WI38 (cell line): ENCODE results near the gene ABCB11.
A peak's percentile ranks its signal among the peaks of the same experiment; 100 is the strongest.

Source experiments
- H3K4me3 ChIP-seq: 2 replicates; pipeline ENCODE4 v1.5.1; 2011; ENCODE audit warnings: low read depth, mild to moderate bottlenecking, control low read depth, low read length
- TF ChIP-seq, protein P1 (sequence below): IDR thresholded peaks from 2 replicates; pipeline ENCODE4 v1.5.1; 2012; ENCODE audit warnings: low read depth, mild to moderate bottlenecking, control low read depth, low read length

The ABCB11 gene

GRCh38 chr2:168912901-168913369 is 118.2 kb downstream of the ABCB11 start:
- TF ChIP-seq, protein P1, sequence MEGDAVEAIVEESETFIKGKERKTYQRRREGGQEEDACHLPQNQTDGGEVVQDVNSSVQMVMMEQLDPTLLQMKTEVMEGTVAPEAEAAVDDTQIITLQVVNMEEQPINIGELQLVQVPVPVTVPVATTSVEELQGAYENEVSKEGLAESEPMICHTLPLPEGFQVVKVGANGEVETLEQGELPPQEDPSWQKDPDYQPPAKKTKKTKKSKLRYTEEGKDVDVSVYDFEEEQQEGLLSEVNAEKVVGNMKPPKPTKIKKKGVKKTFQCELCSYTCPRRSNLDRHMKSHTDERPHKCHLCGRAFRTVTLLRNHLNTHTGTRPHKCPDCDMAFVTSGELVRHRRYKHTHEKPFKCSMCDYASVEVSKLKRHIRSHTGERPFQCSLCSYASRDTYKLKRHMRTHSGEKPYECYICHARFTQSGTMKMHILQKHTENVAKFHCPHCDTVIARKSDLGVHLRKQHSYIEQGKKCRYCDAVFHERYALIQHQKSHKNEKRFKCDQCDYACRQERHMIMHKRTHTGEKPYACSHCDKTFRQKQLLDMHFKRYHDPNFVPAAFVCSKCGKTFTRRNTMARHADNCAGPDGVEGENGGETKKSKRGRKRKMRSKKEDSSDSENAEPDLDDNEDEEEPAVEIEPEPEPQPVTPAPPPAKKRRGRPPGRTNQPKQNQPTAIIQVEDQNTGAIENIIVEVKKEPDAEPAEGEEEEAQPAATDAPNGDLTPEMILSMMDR, result no peak
- peak overlapping the region; percentile 34 for H3K4me3 ChIP-seq

- TF ChIP-seq, protein P1, result no peak
- H3K4me3 ChIP-seq, result no peak overlapping the region; the same call in 1 of the 2 replicates
Measured at GRCh38 chr2:168912466-168912865, 118.7 kb downstream of the ABCB11 start.

DNA sequence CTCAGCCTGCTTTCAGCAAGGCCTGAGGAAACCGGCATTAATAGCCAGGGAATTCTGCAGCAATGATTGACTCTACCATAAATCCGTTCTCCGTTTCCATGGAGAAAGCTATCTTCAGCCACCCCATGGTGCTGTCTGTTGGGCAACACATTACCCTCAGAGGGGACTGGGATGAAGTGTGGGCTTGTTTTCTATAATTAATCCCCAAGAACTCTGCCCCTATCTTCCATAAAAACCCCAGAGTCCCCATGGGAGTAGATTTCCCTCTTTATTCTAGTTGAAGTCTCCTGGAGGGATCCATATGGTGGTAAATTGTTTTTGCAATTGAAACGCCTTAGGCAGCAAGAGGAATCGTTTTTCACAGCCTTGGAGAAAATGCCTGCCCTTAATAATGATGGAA is 120.8 kb downstream of the ABCB11 start:
- no peak overlapping the region for H3K4me3 ChIP-seq
- TF ChIP-seq, protein P1, result no peak

GRCh38 chr2:168907940-168908662 is 123.0 kb downstream of the ABCB11 start:
- TF ChIP-seq, protein P1, result no peak
- H3K4me3 ChIP-seq, result no peak overlapping the region

- TF ChIP-seq, protein P1, result no peak
- H3K4me3 ChIP-seq, result no peak overlapping the region
Measured at GRCh38 chr2:168904358-168904757, 126.8 kb downstream of the ABCB11 start.

GRCh38 chr2:168903888-168904287 is 127.2 kb downstream of the ABCB11 start:
- TF ChIP-seq, protein P1, result no peak
- no peak overlapping the region for H3K4me3 ChIP-seq

GRCh38 chr2:168901003-168901402 is 130.1 kb downstream of the ABCB11 start, which contains the start of gene G6PC2:
Gene G6PC2 (plus strand): TSS chr2:168901291. CDS start chr2:168901332, 41 bp downstream.
- no peak within 1 kb of the TSS for H3K4me3 ChIP-seq
- TF ChIP-seq, protein P1, result no peak
